ENCODE results near the gene DCBLD1. TPM values are rescaled to one million over a fixed set of nuclear protein-coding genes. Genes with fewer than 3 reads are reported as not detected.
"Not testable (repeated sequence)": the region's sequence is repeated elsewhere in the genome, so short reads cannot be mapped to it uniquely, and the experiment has no call there.

Gene DCBLD1
- 3.8 TPM for total RNA-seq
- long read RNA-seq, partial matches to known transcripts: 0 of 9 reads
- long read RNA-seq, other reads (novel, unspliced or antisense): 6 of 9 reads

- peak; percentile 89 for DNase-seq (ENCODE audit: low spot score)
- intact Hi-C loops (cut with DNase I): loop anchor here (2.0 kb wide), 2 partner anchors 16 to 120 kb away; partner anchors contain the start of gene GOPC
Measured at GRCh38 chr6:117482240-117483003, at the start of gene DCBLD1. Gene DCBLD1, plus strand, starts transcription at chr6:117482674. Its CDS starts 108 bp downstream, at chr6:117482782.

GRCh38 chr6:117440706-117441525 lies 41.6 kb upstream of the DCBLD1 start:
- intact Hi-C loops (cut with DNase I): no loop called here
- DNase-seq (ENCODE audit: low spot score): no peak

- no peak for DNase-seq (ENCODE audit: low spot score)
- intact Hi-C loops (cut with DNase I): no loop called here
Measured at GRCh38 chr6:117441824-117442264, 40.6 kb upstream of the DCBLD1 start.

- intact Hi-C loops (cut with DNase I); DNase-seq (ENCODE audit: low spot score): not testable (repeated sequence)
Measured at GRCh38 chr6:117442313-117442712, 40.2 kb upstream of the DCBLD1 start.

- no peak for DNase-seq (ENCODE audit: low spot score)
- intact Hi-C loops (cut with DNase I): no loop called here
Measured at GRCh38 chr6:117444600-117444999, 37.9 kb upstream of the DCBLD1 start.

- no peak for DNase-seq (ENCODE audit: low spot score)
- intact Hi-C loops (cut with DNase I): no loop called here
Measured at GRCh38 chr6:117446861-117447260, 35.6 kb upstream of the DCBLD1 start.

- intact Hi-C loops (cut with DNase I): loop anchor here (2.0 kb wide), 1 partner anchor 109 kb away; no protein-coding TSS in a partner anchor
Measured at GRCh38 chr6:117448011-117448410, 34.5 kb upstream of the DCBLD1 start.

GRCh38 chr6:117448732-117449485 lies 33.6 kb upstream of the DCBLD1 start:
- intact Hi-C loops (cut with DNase I): loop anchor here (2.0 kb wide), 1 partner anchor 108 kb away; no protein-coding TSS in a partner anchor
- DNase-seq (ENCODE audit: low spot score): no peak

More at GRCh38 chr6:117448011-117448410, 34.5 kb upstream of the DCBLD1 start:
- no peak for DNase-seq (ENCODE audit: low spot score)

GRCh38 chr6:117449549-117450439 lies 32.7 kb upstream of the DCBLD1 start:
- intact Hi-C loops (cut with DNase I): loop anchor here (2.0 to 5.0 kb wide), 2 partner anchors 107 to 153 kb away; partner anchors contain the start of gene GOPC
- DNase-seq (ENCODE audit: low spot score): no peak

- intact Hi-C loops (cut with DNase I): loop anchor here (5.0 kb wide), 1 partner anchor 151 kb away; the partner anchor contains the start of gene GOPC
- DNase-seq (ENCODE audit: low spot score): no peak
Measured at GRCh38 chr6:117451671-117452070, 30.8 kb upstream of the DCBLD1 start.

- no peak for DNase-seq (ENCODE audit: low spot score)
- intact Hi-C loops (cut with DNase I): no loop called here
Measured at GRCh38 chr6:117456250-117456649, 26.2 kb upstream of the DCBLD1 start.

- intact Hi-C loops (cut with DNase I): no loop called here
- DNase-seq (ENCODE audit: low spot score): no peak
Measured at GRCh38 chr6:117456998-117457397, 25.5 kb upstream of the DCBLD1 start.

- DNase-seq (ENCODE audit: low spot score): no peak
- intact Hi-C loops (cut with DNase I): no loop called here
Measured at GRCh38 chr6:117459204-117459944, 23.1 kb upstream of the DCBLD1 start.

- intact Hi-C loops (cut with DNase I): no loop called here
- no peak for DNase-seq (ENCODE audit: low spot score)
Measured at GRCh38 chr6:117463762-117464665, 18.5 kb upstream of the DCBLD1 start.

- DNase-seq (ENCODE audit: low spot score): no peak
- intact Hi-C loops (cut with DNase I): no loop called here
Measured at GRCh38 chr6:117464700-117465099, 17.8 kb upstream of the DCBLD1 start.

- DNase-seq (ENCODE audit: low spot score): no peak
- intact Hi-C loops (cut with DNase I): no loop called here
Measured at GRCh38 chr6:117465691-117466090, 16.8 kb upstream of the DCBLD1 start.

GRCh38 chr6:117467876-117468275 lies 14.6 kb upstream of the DCBLD1 start:
- no peak for DNase-seq (ENCODE audit: low spot score)

More at GRCh38 chr6:117467876-117468275, 14.6 kb upstream of the DCBLD1 start:
- intact Hi-C loops (cut with DNase I): no loop called here
